Measurements from ENCODE around the gene TNPO3. TPM values are rescaled to one million over a fixed set of nuclear protein-coding genes. Genes with fewer than 3 reads are reported as not detected.
"Not testable (repeated sequence)": the region's sequence is repeated elsewhere in the genome, so short reads cannot be mapped to it uniquely, and the experiment has no call there.

TNPO3 gene
- total RNA-seq, 1 donor from 2014 or later, result 48.3 TPM

- no peak for DNase-seq
Measured at GRCh38 chr7:129069021-129069420, 14.1 kb upstream of the TNPO3 start.

DNA sequence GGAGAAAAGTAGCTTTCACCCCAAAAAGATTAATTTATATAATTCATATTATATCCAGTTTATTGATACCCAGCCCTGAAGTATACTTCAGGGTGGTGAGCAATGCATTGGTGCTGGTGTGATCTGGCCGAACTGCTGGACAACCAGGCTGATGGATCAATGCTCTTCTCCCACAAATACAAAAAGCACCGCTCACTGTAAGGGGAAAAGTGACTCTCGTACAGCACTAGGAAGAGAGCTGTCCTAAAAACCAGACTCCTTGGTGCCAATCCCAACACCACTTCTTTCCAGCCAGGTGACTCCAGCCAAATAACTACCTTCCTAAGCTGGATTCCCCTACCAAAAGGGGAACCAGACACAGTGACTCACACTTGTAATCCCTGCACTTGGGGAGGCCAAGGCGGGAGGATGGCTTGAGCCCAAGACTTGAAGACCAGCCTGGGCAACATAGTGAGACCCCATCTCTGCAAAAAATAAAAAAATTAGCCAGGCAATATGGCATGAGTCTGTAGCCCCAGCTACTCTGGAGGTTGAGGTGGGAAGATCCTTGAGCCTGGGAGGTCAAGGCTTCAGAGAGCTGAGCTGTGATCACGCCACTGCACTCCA is 13.1 kb upstream of the TNPO3 start:
- DNase-seq, result no peak

GRCh38 chr7:129067132-129067561 is 12.2 kb upstream of the TNPO3 start:
- not testable (repeated sequence) for DNase-seq

DNA sequence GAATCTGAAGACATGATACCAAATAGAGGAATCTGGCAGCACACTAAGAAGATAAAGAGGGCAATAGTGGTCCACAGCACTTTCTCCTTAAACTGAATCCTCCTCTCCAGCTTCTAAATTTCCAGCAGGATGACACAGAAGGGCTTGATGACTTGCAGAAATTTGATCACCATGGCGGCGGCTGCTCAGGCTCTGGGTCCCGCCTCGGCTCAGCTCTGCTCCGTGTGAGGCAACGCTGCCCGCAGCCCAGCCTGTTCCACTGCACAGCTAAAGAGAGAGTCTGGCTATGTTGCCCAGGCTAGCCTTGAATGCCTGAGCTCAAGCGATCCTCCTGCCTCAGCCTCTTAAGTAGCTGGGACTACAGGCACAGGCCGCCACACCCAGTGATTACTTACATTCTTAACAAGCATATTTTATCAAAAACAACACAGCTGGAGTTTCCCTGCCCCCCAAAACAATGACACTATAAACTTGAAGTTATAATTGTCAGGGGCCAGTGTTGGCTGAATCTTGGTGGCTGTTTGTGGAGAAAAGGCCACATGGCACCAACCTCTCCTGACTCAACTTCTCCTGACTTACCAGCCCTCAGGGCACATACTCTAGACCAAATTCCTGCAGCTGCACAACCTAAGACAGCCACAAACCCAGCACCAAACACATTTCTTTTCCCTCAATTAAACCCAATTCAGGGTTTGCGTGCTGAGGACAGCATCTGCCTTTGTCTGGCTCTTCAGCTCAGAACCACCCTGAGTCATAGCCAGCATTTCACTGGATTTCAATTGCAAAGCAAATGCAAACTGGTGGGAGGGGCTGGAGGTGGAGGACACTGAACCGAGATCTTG is 11.6 kb upstream of the TNPO3 start:
- no peak for DNase-seq

- DNase-seq, result no peak
Measured at GRCh38 chr7:129055861-129056464, 1.1 kb upstream of the TNPO3 start.

GRCh38 chr7:129055294-129055816 is 444 bp upstream of the TNPO3 start:
- no peak for DNase-seq

GRCh38 chr7:129053938-129054437 is 923 bp downstream of the TNPO3 start:
- no peak for DNase-seq

DNA sequence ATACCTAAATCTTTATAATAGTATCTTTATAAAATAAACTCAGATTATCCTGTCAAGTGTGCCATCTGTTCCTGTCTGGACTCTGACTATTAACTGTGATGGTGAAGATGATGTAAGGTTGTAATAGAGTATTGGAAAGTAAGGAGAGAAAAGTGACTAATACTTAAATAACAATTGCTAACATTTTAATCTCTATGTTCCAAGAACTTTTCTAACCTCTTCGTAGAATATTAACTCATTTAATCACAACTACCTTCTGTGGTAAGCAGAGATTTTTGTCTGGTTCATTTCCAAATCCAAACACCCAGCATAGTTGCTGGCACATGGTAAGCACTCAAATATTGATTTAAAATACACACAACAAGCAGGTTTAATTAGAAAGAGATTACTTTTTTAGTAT is 2.5 kb downstream of the TNPO3 start:
- no peak for DNase-seq

- not testable (repeated sequence) for DNase-seq
Measured at GRCh38 chr7:129051459-129051858, 3.5 kb downstream of the TNPO3 start.

DNA sequence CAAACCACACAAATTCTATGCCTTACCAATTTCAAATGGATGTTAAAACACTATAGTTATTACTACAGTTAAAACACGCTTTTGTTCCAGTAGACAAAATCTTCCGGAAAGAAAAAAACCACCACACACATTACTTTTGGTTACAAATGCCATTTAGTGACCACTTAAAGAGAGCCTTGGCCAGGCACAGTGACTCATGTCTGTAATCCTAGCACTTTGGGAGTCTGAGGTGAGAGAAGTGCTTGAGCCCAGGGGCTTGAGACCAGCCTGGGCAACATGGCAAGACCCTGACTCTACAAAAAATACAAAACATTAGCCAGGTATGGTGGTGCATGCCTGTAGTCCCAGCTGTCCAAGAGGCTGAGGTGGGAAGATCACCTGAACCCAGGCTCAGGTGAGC is 7.2 kb downstream of the TNPO3 start:
- DNase-seq, result no peak

- DNase-seq, result no peak
Measured at GRCh38 chr7:129045682-129046081, 9.2 kb downstream of the TNPO3 start.

DNA sequence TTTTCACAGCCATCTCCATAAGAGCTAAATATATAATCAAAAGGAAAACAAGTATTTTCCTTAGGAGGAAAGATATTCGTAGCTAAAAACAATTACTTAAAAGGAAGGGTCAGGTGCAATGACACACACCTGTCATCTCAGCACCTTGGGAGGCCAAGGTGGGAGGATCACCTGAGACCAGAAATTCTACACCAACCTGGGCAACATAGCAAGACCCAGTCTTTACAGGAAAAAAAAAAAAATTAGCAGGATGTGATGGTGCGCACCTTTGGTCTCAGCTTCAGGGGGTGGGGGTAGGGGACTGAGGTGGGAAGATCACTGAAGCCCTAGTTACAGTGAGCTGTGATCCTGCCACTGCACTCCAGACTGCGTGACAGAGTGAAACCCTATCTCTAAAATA is 11.9 kb downstream of the TNPO3 start:
- DNase-seq, result no peak

- no peak for DNase-seq
Measured at GRCh38 chr7:129041142-129042085, 13.5 kb downstream of the TNPO3 start.

GRCh38 chr7:129038468-129038867 is 16.4 kb downstream of the TNPO3 start:
- not testable (repeated sequence) for DNase-seq

DNA sequence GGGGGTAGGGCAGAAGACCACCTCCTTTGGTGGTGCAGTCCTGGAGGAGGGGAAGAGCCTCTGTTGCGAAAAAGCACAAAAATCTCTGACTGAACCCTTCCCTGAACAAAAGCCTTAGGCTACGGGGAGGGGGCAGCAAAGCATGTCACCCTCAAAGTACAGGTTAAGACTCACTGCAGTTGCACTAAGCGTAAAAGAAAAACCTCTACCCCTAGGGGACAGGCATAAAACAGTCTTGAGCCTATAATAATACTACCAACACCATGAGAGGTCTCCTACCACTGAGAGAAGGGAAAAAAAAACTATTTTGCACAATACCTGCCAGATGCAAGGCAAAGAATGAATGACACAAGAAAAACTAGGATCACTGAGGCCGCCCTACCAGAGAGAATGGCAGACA is 17.3 kb downstream of the TNPO3 start:
- no peak for DNase-seq

- DNase-seq, result no peak
Measured at GRCh38 chr7:129032017-129032416, 22.9 kb downstream of the TNPO3 start.

GRCh38 chr7:129030440-129030839 is 24.5 kb downstream of the TNPO3 start:
- no peak for DNase-seq

GRCh38 chr7:129024125-129024524 is 30.8 kb downstream of the TNPO3 start:
- no peak for DNase-seq

- no peak for DNase-seq
Measured at GRCh38 chr7:129021656-129022055, 33.3 kb downstream of the TNPO3 start.

DNA sequence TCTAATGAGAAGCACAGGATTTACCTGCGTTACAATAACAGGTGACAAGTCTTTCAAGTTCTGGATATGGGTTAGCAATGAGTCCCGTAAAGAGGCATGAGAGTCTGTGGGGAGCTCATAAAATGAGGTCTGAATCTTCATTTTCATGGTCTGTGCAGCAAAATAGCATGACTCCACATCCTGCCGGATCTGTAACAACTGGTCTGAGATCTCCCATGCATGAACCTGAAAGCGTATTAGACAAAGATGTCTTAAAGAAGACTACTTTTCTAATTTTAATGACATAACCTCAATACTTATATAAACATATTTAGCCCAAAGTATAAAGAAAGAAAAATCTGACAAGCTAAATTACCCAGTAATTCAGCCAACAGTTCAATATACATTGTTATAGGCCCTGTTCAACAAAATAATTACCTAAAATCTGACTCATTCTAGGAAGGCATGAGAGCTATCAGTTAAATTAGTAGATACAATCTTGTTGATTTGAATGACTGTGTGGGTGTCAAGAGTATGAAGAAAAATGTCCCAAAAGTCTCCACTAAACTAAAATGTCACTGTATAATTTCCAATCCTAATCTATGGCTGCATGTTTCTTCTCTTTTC is 36.9 kb downstream of the TNPO3 start:
- no peak for DNase-seq

DNA sequence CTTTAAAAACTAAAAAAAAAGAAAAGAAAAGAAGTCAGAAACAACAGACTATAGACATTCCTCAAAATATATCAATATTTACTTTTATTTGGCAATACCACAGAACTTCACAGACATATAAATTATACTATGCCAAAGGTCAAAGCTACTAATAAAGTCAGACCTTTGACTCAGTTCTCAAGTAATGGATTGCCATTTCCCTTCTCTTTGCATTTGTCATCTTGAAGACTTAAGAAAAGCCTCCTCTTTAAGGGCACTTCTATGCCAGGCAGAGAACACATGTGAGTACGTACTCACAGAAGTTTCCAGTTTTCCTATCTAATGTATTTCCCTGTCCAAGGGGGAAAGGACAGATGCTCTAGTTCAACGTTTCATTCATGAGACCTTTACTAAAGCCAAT is 37.6 kb downstream of the TNPO3 start:
- DNase-seq, result no peak

Measured in tongue (tissue), 2 donors.